Posterior cingulate gyrus (tissue), 11 donors: ENCODE results near the gene CLDN15.
"Not testable (repeated sequence)": the region's sequence is repeated elsewhere in the genome, so short reads cannot be mapped to it uniquely, and the experiment has no call there.

Experiments used
- DNase-seq, 10 donors: peaks; one replicate each; pipeline versions ENCODE4 v3.0.0 to v3.0.0-alpha.2; 2020 to 2021; ENCODE audit warnings: mixed read lengths in 3 of 10
- intact Hi-C: fragments of 100-400 bp; cut with DNase I; formaldehyde crosslinking; loops from one replicate; pipeline ENCODE4 v1.15.1; 2023

CLDN15 gene, protein sequence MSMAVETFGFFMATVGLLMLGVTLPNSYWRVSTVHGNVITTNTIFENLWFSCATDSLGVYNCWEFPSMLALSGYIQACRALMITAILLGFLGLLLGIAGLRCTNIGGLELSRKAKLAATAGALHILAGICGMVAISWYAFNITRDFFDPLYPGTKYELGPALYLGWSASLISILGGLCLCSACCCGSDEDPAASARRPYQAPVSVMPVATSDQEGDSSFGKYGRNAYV

DNA sequence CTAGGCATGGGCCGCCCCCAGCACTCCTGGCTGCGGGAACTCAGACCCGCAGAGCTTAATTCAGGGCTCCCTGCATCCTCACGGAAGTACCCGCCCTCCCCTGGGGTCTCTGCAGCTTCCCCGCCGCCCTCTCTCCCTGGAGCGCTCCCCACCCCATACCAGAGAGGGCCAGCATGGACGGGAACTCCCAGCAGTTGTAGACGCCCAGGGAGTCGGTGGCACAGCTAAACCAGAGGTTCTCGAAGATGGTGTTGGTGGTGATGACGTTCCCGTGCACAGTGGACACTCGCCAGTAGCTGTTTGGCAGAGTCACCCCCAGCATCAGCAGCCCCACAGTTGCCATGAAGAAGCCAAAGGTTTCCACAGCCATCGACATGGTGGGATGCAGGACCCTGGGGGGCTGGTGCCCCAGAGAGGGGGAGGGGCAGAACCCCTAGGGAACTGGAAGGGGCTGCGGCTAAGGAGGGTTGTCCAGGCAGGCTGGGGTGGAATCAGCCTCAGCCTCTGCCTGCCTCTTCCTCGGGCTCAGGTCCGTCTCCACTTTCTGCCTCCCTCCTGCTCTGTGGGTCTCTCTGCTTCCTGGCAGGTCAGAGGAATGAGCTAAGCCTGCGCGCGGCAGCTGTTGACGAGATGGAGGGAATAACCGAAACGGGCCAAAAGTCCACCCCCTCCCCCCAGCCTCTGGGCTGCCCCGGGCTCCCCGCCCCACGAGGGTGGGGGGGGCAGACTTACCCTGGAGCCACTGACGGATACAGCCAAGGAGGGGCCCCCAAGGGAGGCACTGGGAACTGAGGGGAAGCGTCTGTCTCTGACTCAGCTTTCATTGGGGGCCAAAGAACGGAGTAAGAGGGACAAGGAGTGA, at the start of gene CLDN15:
TSS of gene CLDN15 (minus strand) at position 597 of the 862 bp plus-strand sequence. CDS start at position 376, 221 bp downstream.
- intact Hi-C loops, result loop anchor here (10.0 kb wide), 1 partner anchor 47 kb away; no protein-coding TSS in a partner anchor
- DNase-seq, result no peak

DNA sequence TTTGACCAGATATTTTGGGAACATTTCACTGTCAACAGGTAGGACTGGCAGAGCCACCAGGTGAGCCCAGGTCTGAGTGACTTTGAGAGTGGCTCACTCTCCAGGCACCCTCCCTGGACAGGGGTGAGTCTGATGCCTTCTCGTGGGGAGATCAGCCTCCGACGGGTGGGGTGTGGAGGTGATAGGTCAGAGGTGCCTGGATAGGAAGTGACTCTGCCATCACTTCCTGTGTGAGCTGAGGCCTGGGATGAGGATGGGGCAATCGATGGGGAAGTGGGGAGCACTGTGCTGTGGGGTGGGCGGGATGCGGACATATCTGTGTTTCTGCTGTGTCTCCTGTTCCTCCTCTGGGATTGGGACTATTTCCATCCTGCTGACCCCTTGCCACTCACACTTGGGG, 49.4 kb upstream of the CLDN15 start:
- peak in 3 of 10 donors; percentile 19 to 34 (median 33) for DNase-seq
- intact Hi-C loops, result loop anchor here (10.0 kb wide), 1 partner anchor 52 kb away; the partner anchor contains the start of gene CLDN15

DNA sequence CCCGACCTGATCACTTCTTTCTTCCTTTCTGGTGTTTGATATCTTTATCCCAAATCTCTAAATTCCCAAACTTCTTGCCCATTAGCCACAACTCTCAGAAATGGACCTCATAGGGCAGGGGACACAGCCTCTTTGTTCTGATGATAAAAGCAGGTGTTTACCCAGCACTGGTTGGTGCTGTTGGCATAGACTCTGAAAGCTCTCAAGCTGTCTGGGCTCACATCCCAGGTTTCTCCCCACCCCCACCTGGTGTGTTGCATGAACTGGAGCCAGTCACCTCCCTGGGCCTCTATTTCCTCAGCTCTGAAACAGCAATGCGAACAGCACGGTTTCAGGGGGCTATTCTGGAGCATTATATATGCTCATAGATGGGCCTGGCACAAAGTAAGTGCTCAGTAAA, 48.3 kb upstream of the CLDN15 start:
- intact Hi-C loops, result loop anchor here (10.0 kb wide), 1 partner anchor 51 kb away; the partner anchor contains the start of gene CLDN15
- DNase-seq, result peak in 3 of 10 donors; percentile 23 to 61 (median 52)

DNA sequence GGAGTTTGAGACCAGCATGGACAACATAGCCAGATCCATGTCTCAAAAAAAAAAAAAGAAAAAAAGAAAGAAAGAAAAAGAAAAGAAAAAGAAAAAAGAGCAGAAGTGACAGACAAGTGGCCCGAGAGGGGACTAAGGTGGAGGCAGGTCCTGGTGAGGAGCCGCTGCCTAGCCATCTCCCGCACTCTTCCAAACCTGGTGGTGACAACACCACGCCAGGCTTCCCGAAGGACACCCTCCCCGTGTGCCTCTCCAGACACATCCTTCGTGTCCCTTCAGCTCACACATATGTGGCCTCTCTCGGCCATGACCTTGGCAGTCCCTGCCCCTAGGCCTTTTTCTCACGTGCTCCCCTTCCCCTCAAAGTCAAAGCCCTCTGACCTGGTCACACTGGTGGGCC, 47.6 kb upstream of the CLDN15 start:
- DNase-seq, result peak in 3 of 10 donors; percentile 47 to 75 (median 69)
- intact Hi-C loops, result loop anchor here (10.0 kb wide), 1 partner anchor 50 kb away; the partner anchor contains the start of gene CLDN15

DNA sequence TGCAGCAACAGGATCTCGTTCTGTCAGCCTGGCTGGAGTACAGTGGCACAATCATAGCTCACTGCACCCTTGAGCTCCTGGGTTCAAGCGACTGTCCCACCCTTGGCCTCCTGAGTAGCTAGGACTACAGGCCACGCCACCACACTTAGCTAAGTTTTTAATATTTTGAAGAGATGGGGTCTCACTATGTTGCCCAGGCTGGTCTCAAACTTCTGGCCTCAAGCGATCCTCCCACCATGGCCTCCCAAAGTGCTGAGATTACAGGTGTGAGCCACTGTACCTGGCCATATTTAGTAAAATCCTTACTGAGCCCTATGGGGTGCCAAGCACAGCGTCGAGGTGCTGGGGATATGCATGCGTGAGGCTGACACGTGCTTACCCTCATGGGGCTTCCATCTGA, 43.3 kb upstream of the CLDN15 start:
- intact Hi-C loops, result loop anchor here (10.0 kb wide), 1 partner anchor 46 kb away; the partner anchor contains the start of gene CLDN15
- DNase-seq, result peak in 3 of 10 donors; percentile 3 to 28 (median 8)

DNA sequence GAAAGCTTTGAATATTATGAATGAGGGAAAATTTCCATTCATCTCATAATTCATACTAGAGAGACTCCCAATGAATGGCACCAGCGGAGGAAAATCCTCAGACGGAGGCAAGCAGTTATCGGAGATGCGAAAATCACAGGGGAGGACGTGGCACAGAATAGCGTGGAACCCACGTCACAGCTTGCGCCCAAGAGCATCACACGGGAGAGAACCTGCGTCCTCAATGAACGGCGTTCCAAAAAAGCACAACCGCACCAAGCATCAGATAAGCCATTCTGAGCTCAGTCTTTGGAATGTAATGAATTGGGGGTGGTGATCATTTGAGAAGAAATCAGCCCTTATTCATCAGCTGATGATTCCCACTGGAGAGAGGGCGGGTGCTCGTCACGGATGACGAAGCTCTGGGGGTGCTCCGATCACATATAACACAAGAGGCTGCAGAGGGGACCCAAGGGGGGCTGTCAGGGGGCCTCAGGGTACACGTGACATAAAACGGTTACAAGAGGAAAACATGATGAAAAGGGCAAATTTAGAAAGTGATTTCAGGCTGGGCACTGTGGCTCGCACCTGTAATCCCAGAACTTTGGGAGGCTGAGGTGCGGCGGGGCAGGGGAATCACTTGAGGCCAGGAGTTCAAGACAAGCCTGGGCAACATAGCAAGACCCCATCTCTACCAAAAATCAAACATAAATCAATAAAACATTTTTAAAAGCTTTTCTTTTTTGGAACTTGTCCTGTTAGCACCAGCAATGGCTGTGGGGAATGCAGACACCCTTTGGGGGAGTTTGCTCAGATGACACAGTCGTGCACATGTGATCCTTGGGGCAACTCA, 41.1 kb upstream of the CLDN15 start:
- intact Hi-C loops, result no loop called here
- DNase-seq, result peak in 3 of 10 donors; percentile 53 to 77 (median 63)

DNA sequence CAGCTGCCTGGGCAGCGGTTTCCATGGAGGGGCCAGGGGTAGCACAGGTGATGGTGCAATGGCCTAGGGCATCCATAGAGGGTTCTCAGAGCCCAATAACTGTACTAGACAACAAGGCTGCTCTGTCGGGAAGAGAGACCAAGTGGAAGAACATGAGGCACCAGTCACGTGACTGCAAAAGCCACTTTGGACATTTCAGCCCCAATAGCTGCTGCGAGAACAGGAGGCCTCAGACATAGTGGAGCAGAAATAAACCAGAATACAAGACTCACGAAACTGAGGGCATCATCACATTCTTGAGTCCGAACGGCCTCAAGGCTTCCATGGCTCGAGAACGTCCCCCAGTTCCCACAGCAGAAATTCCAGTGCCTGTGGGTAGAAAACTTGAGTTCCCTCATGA, 39.6 kb upstream of the CLDN15 start:
- peak in 3 of 10 donors; percentile 10 to 12 (median 12) for DNase-seq
- intact Hi-C loops, result no loop called here

DNA sequence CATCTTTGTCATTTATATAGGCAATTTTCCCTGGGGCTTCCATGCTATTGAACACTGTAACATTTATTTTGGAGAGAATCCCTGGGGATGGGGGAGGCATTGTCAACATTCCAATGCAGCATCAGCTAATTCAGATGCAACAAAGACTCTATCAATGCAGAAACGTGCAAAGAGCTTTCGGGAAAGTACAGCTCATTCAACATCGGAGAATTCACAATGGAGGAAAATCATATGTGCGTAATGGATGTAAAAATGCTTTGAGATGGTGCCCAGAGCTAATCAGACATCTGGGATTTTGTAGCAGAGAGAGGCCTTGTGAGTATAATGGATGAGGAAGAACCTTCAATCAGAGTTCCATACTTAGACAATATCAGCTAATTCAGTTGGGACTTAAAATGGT, 35.6 kb upstream of the CLDN15 start:
- no peak for DNase-seq
- intact Hi-C loops, result no loop called here

DNA sequence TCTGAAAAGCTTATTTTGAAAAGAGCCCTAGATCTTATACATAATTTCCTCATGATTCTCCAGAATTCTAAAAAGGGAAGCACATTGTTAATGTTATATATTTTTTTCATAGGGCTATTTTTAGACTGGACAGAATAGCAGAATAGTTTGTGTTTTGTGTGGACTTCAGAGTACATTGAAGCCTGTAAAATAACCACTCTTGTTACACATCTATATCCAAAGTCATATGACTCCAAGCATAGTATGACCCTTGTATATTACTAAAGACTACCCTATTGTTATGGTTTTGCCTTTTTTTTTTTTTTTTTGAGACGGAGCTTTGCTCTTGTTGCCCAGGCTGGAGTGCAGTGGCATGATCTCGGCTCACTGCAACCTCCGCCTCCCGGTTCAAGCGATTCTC, 33.4 kb upstream of the CLDN15 start:
- DNase-seq, result no peak
- intact Hi-C loops, result no loop called here

DNA sequence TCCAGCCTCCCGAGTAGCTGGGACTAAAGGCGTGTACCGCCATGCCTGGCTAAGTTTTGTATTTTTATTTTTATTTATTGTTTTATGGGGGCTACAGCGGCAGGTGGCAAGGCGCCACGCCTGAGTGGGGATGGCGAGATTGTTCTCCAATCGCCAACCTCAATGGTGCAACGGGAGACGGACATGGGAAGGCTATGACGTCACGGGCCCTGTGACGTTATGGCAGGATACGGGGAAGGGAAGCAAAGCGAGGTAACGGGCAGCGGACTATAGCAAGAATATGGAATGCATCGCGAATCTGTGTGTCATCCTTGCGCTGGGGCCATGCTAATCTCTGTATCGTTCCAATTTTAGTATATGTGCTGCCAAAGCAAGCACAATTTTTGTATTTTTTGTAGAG, 32.1 kb upstream of the CLDN15 start:
- peak in 3 of 10 donors; percentile 24 to 32 (median 30) for DNase-seq
- intact Hi-C loops, result no loop called here

DNA sequence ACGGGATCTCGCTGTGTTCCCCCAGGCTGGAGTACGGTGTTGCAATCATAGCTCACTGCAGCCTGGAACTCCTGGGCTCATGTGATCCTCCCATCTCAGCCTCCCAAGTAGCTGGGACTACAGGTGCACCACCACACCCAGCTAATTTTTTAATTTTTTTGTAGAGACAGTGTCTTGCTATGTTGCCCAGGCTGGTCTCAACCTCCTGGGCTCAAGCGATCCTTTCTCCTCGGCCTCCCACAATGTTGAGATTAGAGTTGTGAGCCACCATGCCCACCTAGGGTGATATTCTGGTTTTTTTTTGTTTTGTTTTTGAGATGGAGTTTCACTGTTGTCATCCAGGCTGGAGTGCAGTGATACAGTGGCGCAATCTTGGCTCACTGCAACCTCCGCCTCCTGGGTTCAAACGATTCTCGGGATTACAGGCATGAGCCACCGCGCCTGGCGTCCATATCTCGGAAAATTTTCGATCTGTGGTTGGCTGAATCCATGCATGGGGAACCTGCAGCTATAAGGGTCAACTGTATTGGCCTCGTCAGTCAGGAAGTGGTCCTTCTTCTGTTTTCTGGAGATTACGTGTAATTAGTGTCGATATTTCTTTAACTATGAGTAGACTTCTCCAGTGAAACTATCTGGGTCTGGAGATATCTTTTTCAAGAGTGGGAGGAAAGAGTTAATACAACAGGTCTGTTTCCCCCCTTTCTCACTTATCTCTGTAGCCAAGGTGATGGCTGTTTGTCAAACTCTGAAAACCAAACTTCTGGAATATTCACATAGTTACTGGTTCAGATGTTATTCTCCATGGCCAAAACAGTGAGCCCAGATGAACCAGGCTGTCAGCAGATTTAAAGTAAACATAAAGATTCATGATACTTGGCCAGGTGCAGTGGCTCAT, 28.3 kb upstream of the CLDN15 start:
- intact Hi-C loops, result no loop called here
- DNase-seq, result peak in 3 of 10 donors; percentile 12 to 56 (median 22)

DNA sequence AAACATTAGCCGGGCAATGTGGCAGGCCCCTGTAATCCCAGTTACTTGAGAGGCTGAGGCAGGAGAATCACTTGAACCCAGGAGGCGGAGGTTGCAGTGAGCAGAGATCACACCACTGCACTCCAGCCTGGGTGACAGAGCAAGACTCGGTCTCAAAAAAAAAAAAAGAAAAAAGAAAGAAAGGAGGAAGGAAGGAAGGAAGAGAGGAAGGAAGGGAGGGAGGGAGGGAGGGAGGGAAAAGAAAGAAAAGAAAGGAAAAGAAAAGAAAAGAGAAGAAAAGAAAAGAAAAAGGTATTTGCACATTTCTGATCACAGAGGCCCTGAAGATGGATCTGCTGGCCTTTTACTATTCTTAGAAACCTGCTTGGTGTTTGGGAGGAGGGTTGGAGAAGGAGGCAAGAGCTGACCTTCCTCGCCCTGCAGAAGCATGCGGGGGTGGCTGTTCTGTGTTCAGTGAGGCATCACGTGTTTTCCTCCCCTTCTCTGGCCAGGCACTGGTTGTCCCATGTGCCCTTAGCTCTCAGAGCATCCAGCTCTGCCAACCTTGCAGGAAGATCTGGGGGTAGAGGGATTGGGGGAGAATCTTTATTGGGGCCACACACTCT, 26.6 kb upstream of the CLDN15 start:
- peak in 3 of 10 donors; percentile 3 to 39 (median 15) for DNase-seq
- intact Hi-C loops, result not testable (repeated sequence)

DNA sequence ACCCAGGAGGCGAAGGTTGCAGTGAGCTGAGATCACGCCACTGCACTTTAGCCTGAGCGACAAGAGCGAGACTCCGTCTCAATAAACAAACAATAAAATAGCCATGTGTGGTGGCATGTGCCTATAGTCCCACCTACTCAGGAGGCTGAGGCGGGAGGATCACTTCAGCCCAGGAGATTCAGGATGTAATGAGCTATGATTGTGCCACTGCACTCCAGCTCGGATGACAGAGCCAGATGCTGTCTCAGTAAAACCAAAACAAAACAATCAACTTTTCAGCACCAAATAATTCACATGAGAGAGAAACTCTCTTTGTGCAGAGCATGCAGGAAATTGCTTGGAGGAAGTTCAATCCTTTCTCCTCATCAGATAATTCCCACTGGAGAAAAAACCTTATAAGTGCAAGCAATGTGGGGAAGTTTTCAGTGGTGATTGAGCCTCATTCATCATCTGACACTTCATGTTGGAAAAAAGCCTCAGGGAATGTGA, 20.7 kb upstream of the CLDN15 start:
- intact Hi-C loops, result no loop called here
- DNase-seq, result no peak

DNA sequence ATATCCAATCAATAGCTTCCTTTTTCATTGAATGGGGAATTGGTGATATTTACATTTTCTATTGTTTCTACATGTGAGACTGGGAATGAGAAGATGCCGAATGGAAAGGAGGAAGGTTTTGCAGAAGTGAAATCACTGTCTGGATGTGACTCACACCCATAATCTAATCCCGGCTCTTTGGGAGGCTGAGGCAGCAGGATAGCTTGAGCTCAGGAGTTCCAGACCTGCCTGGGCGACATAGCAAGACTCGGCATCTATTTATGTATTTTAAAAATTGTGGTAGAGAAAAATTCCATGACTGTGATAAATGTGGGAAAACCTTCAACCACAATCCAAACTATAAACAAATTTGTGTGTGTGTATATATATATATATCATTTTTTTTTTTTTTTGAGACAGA, 18.2 kb upstream of the CLDN15 start:
- no peak for DNase-seq
- intact Hi-C loops, result no loop called here

DNA sequence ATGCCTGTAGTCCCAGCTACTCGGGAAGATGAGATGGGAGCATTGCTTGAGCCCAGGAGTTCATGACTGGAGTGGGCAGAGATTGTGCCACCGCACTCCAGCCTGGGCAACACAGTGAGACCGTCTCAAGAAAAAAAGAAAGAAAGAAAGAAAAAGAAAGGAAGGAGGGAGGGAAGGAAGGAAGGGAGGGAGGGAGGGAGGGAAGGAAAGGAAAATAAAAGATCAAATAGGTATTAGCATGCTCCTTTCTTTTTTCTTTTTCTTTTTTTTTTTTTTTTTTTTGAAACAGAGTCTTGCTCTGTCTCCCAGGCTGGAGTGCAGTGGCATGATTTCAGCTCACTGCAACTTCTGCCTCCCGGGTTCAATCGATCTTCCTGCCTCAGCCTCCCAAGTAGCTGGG, 15.6 kb upstream of the CLDN15 start:
- DNase-seq, intact Hi-C loops: not testable (repeated sequence)

DNA sequence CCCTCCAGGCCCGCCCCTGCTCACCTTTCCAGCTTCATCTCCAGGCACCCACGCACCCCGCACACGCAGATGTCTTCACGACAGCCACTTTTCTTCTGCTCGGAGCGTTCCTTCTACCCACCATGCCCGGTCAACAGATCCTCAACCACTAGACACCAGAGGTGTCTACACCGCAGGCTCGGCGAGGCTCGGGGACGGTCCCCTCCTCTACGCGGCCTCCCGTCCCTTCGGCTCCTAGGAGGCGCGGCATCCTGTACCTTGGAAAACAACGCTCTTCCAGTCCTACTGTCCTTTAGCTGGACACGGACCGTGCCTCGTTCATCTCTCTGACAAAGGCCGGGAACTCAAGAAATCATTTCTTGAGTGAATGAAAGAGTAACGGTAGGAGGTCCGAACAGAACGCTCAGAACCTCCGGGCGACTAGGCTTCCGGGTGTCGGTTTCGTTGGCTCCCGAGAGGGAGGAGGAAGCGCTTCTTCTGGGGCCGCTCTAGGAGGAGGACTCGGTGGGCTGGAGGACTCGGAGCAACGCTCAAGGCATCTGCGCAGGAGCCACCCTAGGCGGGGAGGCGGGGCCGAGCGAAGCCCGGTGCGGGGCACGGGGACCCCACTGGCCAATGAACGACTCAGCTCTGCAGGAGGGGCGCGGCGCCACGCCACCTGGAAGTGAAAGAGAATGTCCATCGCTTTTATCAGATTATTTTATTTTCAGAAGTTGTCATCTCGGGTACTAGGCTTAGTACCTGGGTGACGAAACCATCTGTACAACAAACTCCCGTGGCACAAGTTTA, 14.5 kb upstream of the CLDN15 start:
- peak; percentile 92 to 99 (median 96) for DNase-seq
- intact Hi-C loops, result no loop called here

DNA sequence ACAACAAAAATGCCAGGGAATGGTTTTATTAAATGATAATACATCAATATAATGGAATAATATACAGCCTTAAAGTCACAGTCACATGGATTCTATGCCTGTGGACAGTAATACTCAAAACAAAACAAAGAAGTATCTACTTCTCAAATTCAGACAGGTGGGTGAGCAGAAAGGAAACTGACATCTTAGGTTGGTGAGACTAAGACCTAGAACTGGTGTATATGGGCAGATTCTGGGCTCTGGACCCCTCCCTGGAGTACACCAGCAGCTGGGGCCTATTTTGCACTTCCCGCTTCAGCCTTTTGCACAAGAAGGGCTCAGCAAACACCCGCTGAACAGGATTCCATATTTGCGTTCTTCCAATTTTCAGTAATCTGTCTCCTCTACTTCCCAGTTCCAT, 12.7 kb upstream of the CLDN15 start:
- DNase-seq, result no peak
- intact Hi-C loops, result no loop called here

DNA sequence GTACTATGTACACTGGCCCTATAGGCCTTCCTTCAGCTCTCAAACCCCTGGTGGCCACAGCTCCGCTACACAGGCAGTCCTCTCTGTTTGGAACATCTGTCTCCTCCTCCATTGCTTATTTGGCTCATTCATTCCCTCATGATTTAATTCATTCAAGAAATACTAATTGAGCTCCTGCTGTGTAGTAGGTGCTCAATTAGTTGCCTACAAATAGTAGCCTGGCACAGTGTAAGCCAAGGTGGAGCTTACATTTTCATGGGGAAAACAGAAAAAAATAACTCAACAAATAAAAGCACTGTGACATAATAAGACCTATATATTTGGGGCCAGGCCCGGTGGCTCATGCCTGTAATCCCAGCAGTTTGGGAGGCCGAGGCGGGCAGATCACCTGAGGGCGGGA, 10.7 kb upstream of the CLDN15 start:
- intact Hi-C loops, result no loop called here
- DNase-seq, result no peak
